Lower lobe of right lung (tissue), 2 donors: Measurements from ENCODE around the gene STK40. TPM values are rescaled to one million over a fixed set of nuclear protein-coding genes. Genes with fewer than 3 reads are reported as not detected.

Source experiments
- ATAC-seq, 2 donors: fragments of 200-7000 bp; cut with Tn5 transposase; one replicate each; pipeline ENCODE4 v1.9.1; 2020 to 2022; ENCODE audit warnings: mild to moderate bottlenecking in 2 of 2, moderate library complexity in 2 of 2
- DNase-seq: peaks from one replicate; pipeline ENCODE4 v3.0.0-alpha.2; 2020
- H3K27ac ChIP-seq: fragments of 200-600 bp; one replicate; pipeline ENCODE4 v1.8.0; 2022
- H3K27me3 ChIP-seq: fragments of 200-600 bp; one replicate; pipeline ENCODE4 v1.8.0; 2022; ENCODE audit warnings: low read depth
- H3K36me3 ChIP-seq: fragments of 200-600 bp; one replicate; pipeline ENCODE4 v1.8.0; 2022; ENCODE audit warnings: mild to moderate bottlenecking
- H3K4me1 ChIP-seq: fragments of 200-600 bp; one replicate; pipeline ENCODE4 v1.8.0; 2022
- H3K4me3 ChIP-seq: fragments of 200-600 bp; one replicate; pipeline ENCODE4 v1.8.0; 2022; ENCODE audit warnings: mild to moderate bottlenecking
- H3K9me3 ChIP-seq: fragments of 200-600 bp; one replicate; pipeline ENCODE4 v1.8.0; 2022
- CTCF ChIP-seq: fragments of 200-600 bp; IDR thresholded peaks from one replicate; pipeline ENCODE4 v1.8.0; 2022; ENCODE audit warnings: antibody characterized with exemption, mild to moderate bottlenecking
- intact Hi-C: fragments of 100-400 bp; cut with DNase I; formaldehyde crosslinking; loops from one replicate; pipeline ENCODE4 v1.11.0; 2022
- total RNA-seq: library from RNA; stranded (reverse); fragmentation: NEBNext Ultra II Directional; extraction: Animal tissue kit (Norgen Biotek cat#: 25700); gene quantifications from one replicate; pipeline ENCODE4 v1.2.1, GENCODE V29; 2021
- donor health status: DM: no; HTN: yes; CAD: no; lungs with severe emphysema.

Gene STK40
- total RNA-seq, 1 donor from 2014 or later, result 74.2 TPM

- H3K4me1 ChIP-seq, result peaks cover 32% of the 10 kb centered on the region
- intact Hi-C loops, result no loop called here
- DNase-seq (no peak), ATAC-seq (peak; percentile 1 to 2)
- no peaks in the 10 kb centered on the region for H3K9me3 ChIP-seq
- H3K4me3 ChIP-seq, result peak overlapping the region; percentile 84
- TF ChIP-seq CTCF, result no peak
- no peaks in the 10 kb centered on the region for H3K36me3 ChIP-seq
- peak overlapping the region; percentile 86 for H3K27ac ChIP-seq
- no peaks in the 10 kb centered on the region for H3K27me3 ChIP-seq
Observed at GRCh38 chr1:36322041-36322785, 63.5 kb downstream of the STK40 start.

GRCh38 chr1:36321119-36321951 lies 64.4 kb downstream of the STK40 start:
- intact Hi-C loops, result no loop called here
- H3K9me3 ChIP-seq, result no peaks in the 10 kb centered on the region
- no peaks in the 10 kb centered on the region for H3K27me3 ChIP-seq
- H3K36me3 ChIP-seq, result no peaks in the 10 kb centered on the region
- peak overlapping the region; percentile 84 for H3K4me3 ChIP-seq
- TF ChIP-seq CTCF, result no peak
- DNase-seq (peak; percentile 74), ATAC-seq (peak; percentile 67 to 71)
- peak overlapping the region; percentile 86 for H3K27ac ChIP-seq
- peaks cover 32% of the 10 kb centered on the region for H3K4me1 ChIP-seq

DNA sequence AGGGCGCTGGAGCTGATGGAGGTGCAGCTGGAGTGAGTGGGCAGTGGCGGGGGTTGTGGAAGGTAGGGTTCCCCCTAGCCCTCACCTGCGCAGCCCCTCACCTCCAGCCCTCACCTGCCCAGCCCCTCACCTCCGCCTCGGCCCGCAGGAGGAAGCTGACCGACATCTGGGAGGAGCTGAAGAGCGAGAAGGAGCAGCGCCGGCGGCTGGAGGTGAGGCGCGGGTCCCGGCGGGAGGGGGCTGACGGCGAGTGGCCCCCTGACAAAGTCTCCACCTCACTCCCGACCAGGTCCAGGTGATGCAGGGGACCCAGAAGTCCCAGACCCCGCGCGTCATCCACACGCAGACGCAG lies 65.0 kb downstream of the STK40 start:
- no peaks in the 10 kb centered on the region for H3K36me3 ChIP-seq
- DNase-seq (no peak), ATAC-seq (no peak)
- peaks cover 32% of the 10 kb centered on the region for H3K4me1 ChIP-seq
- no peaks in the 10 kb centered on the region for H3K9me3 ChIP-seq
- intact Hi-C loops, result no loop called here
- peak overlapping the region; percentile 86 for H3K27ac ChIP-seq
- H3K27me3 ChIP-seq, result no peaks in the 10 kb centered on the region
- H3K4me3 ChIP-seq, result peak overlapping the region; percentile 84
- TF ChIP-seq CTCF, result no peak

- intact Hi-C loops, result no loop called here
- Histone ChIP-seq H3K36me3 (no peaks in the 10 kb centered on the region), H3K27ac (peak overlapping the region; percentile 86), H3K27me3 (no peaks in the 10 kb centered on the region), H3K4me3 (peak overlapping the region; percentile 84), H3K4me1 (peaks cover 32% of the 10 kb centered on the region), H3K9me3 (no peaks in the 10 kb centered on the region)
- ATAC-seq (no peak), DNase-seq (no peak)
- TF ChIP-seq CTCF, result no peak
Observed at GRCh38 chr1:36320291-36320761, 65.4 kb downstream of the STK40 start.

DNA sequence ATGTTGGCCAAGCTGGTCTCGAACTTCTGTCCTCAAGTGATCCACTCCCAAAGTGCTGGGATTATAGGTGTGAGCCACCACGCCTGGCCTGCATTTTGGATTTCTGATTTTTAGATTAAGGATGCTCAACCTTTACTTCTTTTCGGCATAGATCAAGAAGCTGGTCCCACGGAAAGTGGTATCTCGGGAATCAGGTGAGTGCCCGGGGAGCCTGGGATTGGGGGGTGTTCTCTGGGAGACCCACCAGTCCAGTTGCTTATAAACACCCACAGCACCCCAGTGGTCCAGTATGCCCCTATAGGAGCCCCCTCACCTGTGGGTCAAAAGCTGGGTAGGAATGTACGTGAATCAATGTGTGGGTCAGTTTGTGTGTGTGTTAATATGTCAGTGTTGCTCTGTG lies 76.3 kb downstream of the STK40 start:
- Histone ChIP-seq H3K4me3 (no peak overlapping the region), H3K9me3 (no peaks in the 10 kb centered on the region), H3K4me1 (peaks cover 22% of the 10 kb centered on the region), H3K36me3 (peaks cover 2% of the 10 kb centered on the region), H3K27ac (no peak overlapping the region), H3K27me3 (no peaks in the 10 kb centered on the region)
- no peak for TF ChIP-seq CTCF
- no peak for DNase-seq
- ATAC-seq, result no peak
- intact Hi-C loops, result no loop called here
